HG03060 (cell line): ENCODE results near the gene ARHGAP15.

Source experiments
- ATAC-seq: cut with Tn5 transposase; IDR thresholded peaks from one replicate; pipeline ENCODE4 v1.9.1; 2021; ENCODE audit warnings: low read depth, moderate number of reproducible peaks; ENCODE audit not compliant: unreplicated experiment

The ARHGAP15 gene

DNA sequence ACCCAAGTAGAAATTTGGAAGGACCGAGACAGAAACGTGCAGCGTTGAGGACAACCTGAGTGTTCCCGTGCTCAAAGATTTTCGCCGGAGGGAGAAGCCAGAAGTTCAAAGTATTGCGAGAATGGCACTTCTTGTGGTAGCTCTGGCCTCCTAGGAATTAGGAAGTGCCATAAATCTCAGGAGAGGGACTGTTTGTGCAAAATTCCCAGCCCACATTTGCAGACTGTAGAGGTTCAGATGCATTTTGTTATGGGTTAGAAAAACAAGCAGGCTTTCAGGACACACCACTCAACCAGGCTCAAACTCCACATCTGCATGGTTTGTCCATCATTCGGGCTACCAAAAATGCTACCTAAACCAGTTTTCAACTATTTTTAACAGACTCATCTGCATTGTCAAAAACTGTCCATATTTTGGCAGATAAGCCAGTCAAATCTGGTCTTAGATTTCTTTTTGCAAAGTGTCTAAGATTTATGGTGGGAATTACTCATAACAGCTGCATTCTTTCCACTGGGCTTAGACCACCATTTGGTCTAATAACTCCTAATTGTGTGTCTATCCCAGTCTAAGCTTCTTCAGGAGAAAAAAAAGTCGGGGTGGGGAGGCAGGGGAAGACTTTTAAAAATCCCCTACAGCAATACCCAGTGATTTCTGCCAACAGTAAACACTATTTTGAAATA lies 422.9 kb downstream of the ARHGAP15 start:
- ATAC-seq, result no peak

- ATAC-seq, result no peak
Measured at GRCh38 chr2:143553261-143553660, 424.0 kb downstream of the ARHGAP15 start.

GRCh38 chr2:143558665-143559064 lies 429.4 kb downstream of the ARHGAP15 start:
- ATAC-seq, result no peak

GRCh38 chr2:143559147-143559546 lies 429.9 kb downstream of the ARHGAP15 start:
- no peak for ATAC-seq

GRCh38 chr2:143560724-143561123 lies 431.5 kb downstream of the ARHGAP15 start:
- no peak for ATAC-seq

DNA sequence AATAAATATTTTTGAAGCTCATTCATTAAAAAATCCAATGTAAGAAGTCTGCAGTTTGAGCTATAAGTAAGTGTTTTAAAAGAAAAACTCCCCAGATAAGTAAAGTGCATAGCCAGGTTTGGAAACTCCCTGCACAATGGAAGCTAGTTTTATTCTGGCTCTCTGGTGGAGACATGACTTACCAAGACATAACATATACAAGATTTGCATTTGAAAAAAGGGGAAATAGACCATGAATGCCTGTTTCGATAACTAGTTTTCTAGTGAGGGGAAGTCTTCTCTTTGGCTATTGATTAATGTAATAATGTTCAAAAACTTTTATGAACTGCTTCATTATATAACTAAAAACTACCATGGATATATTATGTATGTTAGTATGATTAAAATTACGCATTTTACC lies 435.2 kb downstream of the ARHGAP15 start:
- ATAC-seq, result peak; percentile 87

DNA sequence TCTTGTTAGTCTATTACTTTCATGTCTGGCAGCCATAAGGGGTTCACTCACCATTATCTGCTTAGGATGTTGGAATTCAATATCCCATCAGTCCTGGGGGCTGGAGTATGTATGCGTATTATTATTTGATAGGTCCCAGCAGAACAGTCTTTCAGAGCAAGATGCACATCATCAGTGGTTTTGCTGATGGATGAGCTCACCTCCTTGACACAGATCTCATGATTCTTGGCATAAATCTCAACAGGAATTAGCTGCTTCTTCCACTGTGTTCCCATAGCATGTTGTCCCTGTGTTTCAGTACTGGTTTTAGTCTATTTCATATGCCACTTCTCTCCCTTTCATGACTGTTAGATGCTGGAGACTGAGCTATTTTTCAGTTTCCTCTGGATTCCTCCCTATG lies 442.5 kb downstream of the ARHGAP15 start:
- no peak for ATAC-seq

GRCh38 chr2:143572421-143572820 lies 443.2 kb downstream of the ARHGAP15 start:
- no peak for ATAC-seq

- ATAC-seq, result no peak
Measured at GRCh38 chr2:143574069-143574468, 444.9 kb downstream of the ARHGAP15 start.

- ATAC-seq, result no peak
Measured at GRCh38 chr2:143575340-143575739, 446.1 kb downstream of the ARHGAP15 start.

GRCh38 chr2:143577489-143577888 lies 448.3 kb downstream of the ARHGAP15 start:
- no peak for ATAC-seq

DNA sequence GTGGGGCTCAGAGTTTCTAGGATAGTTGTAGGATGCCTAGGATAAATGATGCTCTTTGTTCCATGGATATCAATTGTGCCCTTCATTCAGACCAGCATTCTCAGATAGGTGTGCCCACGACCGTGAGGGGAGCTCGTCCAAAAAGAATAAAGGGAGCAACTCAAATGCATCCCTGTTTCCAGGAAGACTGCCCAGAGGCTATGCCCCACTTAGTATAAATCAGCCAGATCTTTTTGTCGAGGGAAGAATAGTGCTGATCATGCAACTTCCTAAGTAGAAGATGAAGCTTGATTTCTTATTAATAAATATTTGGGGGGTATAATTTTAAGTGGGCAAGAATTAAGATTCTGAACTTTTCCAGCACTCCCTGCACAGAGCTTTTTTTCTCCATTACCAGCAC lies 450.2 kb downstream of the ARHGAP15 start:
- ATAC-seq, result no peak

DNA sequence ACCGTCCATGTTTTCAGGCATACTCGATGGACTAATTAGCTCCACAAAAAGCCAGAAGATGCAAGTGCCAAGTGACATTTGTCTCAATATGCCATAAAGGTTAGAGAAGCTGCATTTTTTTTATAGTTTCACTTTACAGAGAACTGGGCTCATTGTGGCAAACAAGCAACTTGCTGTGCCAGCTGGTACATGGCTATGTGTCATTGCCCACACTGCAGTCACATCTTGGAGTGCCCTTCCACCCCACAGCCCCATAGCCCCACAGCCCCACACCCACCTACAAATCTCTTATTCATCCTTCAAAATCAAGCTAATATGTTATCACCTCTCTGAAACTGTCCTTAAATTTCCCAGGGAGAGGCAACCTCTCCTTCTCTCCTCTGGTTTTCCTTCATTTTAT lies 451.9 kb downstream of the ARHGAP15 start:
- no peak for ATAC-seq

- no peak for ATAC-seq
Measured at GRCh38 chr2:143582046-143582747, 453.0 kb downstream of the ARHGAP15 start.

DNA sequence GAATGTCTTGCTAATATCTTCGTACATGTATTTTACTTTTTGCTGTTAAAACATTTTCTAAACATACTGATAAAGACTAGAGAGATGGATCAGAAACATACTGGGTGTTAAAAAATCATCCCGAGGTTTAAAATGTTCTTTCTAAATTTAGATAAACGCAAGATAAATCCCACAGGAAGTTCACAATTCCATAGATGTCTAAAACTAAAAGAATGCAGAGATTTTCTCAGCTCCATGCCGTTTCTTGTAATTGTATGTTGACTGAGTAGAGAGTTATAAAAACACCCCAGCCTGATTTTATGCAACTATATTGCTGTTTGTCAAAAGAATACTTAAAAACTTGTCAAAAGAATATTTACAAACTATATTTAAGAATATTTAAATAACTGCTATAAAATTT lies 455.7 kb downstream of the ARHGAP15 start:
- ATAC-seq, result no peak

- no peak for ATAC-seq
Measured at GRCh38 chr2:143586119-143586518, 456.9 kb downstream of the ARHGAP15 start.

- no peak for ATAC-seq
Measured at GRCh38 chr2:143588746-143589145, 459.5 kb downstream of the ARHGAP15 start.

DNA sequence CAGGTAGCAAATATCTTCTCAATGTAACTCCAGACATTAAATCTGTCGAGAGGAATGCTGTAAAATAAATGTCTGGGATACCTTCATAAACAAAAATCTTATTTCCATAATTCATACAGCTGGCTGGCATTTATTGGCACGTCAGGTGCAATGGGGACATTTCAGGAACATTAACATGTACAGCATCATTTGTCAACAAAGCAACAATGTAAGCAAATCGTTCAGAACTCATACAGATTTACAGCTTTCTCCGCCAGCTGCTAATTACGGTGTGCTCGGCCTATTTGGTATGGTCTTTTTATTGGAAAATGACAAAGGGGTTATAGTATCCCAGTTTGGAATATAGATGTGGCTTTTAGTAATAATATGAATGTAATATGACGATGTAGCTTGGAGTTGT lies 464.9 kb downstream of the ARHGAP15 start:
- no peak for ATAC-seq

DNA sequence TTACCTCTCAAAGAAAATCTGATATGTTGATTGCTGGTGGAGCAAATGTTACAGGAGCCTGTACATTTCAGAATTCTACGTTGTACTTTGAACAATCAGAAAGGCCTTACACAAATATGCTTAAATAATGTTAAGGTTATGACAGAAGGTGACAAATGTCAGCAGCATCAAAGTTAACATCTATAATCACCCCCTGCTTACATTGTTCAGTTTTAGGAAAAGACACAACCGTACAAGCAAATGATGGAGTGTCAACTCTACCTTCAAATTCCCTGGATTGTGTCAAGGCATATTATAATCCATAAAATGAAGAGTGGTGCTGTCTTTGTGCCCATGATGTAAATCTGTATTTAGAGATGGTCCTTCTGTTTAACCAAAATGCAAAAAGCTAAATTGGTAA lies 465.5 kb downstream of the ARHGAP15 start:
- ATAC-seq, result no peak

- ATAC-seq, result no peak
Measured at GRCh38 chr2:143600116-143600515, 470.9 kb downstream of the ARHGAP15 start.

DNA sequence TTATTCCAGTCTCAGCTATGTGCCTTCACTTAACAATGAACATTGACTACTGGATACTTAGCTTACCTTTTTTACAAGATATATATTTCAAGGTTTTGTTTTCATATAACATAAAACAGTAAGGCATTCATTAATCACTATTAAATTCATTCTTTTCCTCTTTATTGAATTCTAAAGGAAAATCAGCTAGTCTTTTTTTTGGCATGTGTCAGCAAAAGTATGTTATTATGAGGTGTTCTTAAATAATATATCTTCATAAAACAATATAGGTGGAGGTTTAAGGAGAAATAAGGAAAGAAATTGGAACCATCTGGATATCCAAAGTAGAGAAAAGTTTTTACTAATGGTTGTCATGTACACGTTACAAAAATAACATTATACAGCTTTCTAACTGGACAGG lies 472.6 kb downstream of the ARHGAP15 start:
- no peak for ATAC-seq

GRCh38 chr2:143603035-143603655 lies 473.9 kb downstream of the ARHGAP15 start:
- ATAC-seq, result no peak
